Esophagus muscularis mucosa (tissue), 4 donors: ENCODE results near the gene MIB1.

ENCODE experiments used
- CTCF ChIP-seq, 3 experiments: fragments of 200-600 bp in 2 of 3; fragments of 450-650 bp in 1 of 3; sonication (generic) in 2 of 3; IDR thresholded peaks; one replicate each; pipeline ENCODE4 v1.5.1; 2017 to 2019; ENCODE audit warnings: antibody characterized with exemption in 3 of 3, mild to moderate bottlenecking in 2 of 3, moderate library complexity in 1 of 3
- EP300 ChIP-seq: sonication (generic); formaldehyde crosslinking; IDR thresholded peaks from one replicate; pipeline ENCODE4 v1.6.1; 2017; ENCODE audit warnings: antibody characterized with exemption
- POLR2A ChIP-seq: fragments of 450-650 bp; IDR thresholded peaks from one replicate; pipeline ENCODE4 v1.6.1; 2017; ENCODE audit warnings: antibody characterized with exemption, moderate library complexity, mild to moderate bottlenecking, low read depth
- POLR2AphosphoS5 ChIP-seq, 2 donors: sonication (generic); formaldehyde crosslinking; IDR thresholded peaks; one replicate each; pipeline ENCODE4 v1.6.1; 2017; ENCODE audit warnings: antibody characterized with exemption in 2 of 2

GRCh38 chr18:21761471-21762115 lies 21.0 kb downstream of the MIB1 start:
- TF ChIP-seq EP300, result no peak
- no peak for TF ChIP-seq POLR2AphosphoS5 (IDR thresholded peaks at IDR 0.05)
- TF ChIP-seq POLR2A, result no peak
- no peak for TF ChIP-seq CTCF (IDR thresholded peaks at IDR 0.05)
